HEK293 (cell line): ENCODE results near the gene ZDHHC24.
A peak's percentile ranks its signal among the peaks of the same experiment; 100 is the strongest.

ENCODE experiments used
- KLF9 ChIP-seq: fragments of 450-650 bp; formaldehyde crosslinking; IDR thresholded peaks from 2 replicates; pipeline ENCODE4 v1.5.1; 2016; ENCODE audit warnings: missing biosample characterization, missing genetic modification characterization, low read depth
- PBX3 ChIP-seq: sonication (generic); formaldehyde crosslinking; IDR thresholded peaks from 2 replicates; pipeline ENCODE4 v1.8.1; 2022; ENCODE audit warnings: mild to moderate bottlenecking, moderate library complexity, missing genetic modification reagents
- PRDM10 ChIP-seq: fragments of 450-650 bp; formaldehyde crosslinking; IDR thresholded peaks from 2 replicates; pipeline ENCODE4 v1.5.1; 2016; ENCODE audit warnings: missing biosample characterization, missing genetic modification characterization
- SCRT2 ChIP-seq: fragments of 450-650 bp; formaldehyde crosslinking; IDR thresholded peaks from 2 replicates; pipeline ENCODE4 v1.5.1; 2016; ENCODE audit warnings: missing biosample characterization, missing genetic modification characterization
- SP2 ChIP-seq: fragments of 450-650 bp; formaldehyde crosslinking; IDR thresholded peaks from 2 replicates; pipeline ENCODE4 v1.5.1; 2016; ENCODE audit warnings: missing biosample characterization, missing genetic modification characterization
- ZBTB20 ChIP-seq: fragments of 450-650 bp; formaldehyde crosslinking; IDR thresholded peaks from 2 replicates; pipeline ENCODE4 v1.5.1; 2016; ENCODE audit warnings: missing biosample characterization, missing genetic modification characterization
- ZFP41 ChIP-seq: fragments of 450-650 bp; formaldehyde crosslinking; IDR thresholded peaks from 2 replicates; pipeline ENCODE4 v1.5.1; 2016; ENCODE audit warnings: missing biosample characterization, missing genetic modification characterization, borderline replicate concordance
- ZFP69B ChIP-seq: fragments of 450-650 bp; formaldehyde crosslinking; IDR thresholded peaks from 2 replicates; pipeline ENCODE4 v1.5.1; 2016; ENCODE audit warnings: missing biosample characterization, missing genetic modification characterization
- ZIC2 ChIP-seq: fragments of 450-650 bp; formaldehyde crosslinking; IDR thresholded peaks from 2 replicates; pipeline ENCODE4 v1.5.1; 2016; ENCODE audit warnings: missing biosample characterization, missing genetic modification characterization
- ZNF202 ChIP-seq: fragments of 450-650 bp; formaldehyde crosslinking; IDR thresholded peaks from 2 replicates; pipeline ENCODE4 v1.5.1; 2016; ENCODE audit warnings: missing biosample characterization, missing genetic modification characterization, borderline replicate concordance
- ZNF214 ChIP-seq: fragments of 450-650 bp; formaldehyde crosslinking; IDR thresholded peaks from 2 replicates; pipeline ENCODE4 v1.5.1; 2017; ENCODE audit warnings: missing biosample characterization, mild to moderate bottlenecking, missing genetic modification characterization, borderline replicate concordance
- ZNF221 ChIP-seq: fragments of 450-650 bp; formaldehyde crosslinking; IDR thresholded peaks from 2 replicates; pipeline ENCODE4 v1.5.1; 2017; ENCODE audit warnings: missing biosample characterization, missing genetic modification characterization, borderline replicate concordance
- ZNF335 ChIP-seq: fragments of 450-650 bp; formaldehyde crosslinking; conservative IDR thresholded peaks from 2 replicates; pipeline ENCODE4 v1.5.1; 2016; ENCODE audit warnings: missing biosample characterization, missing genetic modification characterization
- ZNF341 ChIP-seq: fragments of 450-650 bp; formaldehyde crosslinking; IDR thresholded peaks from 2 replicates; pipeline ENCODE4; 2016; ENCODE audit warnings: low read depth, missing biosample characterization, missing genetic modification characterization
- ZNF394 ChIP-seq: fragments of 450-650 bp; formaldehyde crosslinking; IDR thresholded peaks from 2 replicates; pipeline ENCODE4 v1.5.1; 2016; ENCODE audit warnings: missing biosample characterization, missing genetic modification characterization, mild to moderate bottlenecking, moderate library complexity, borderline replicate concordance
- ZNF433 ChIP-seq: fragments of 450-650 bp; formaldehyde crosslinking; IDR thresholded peaks from 2 replicates; pipeline ENCODE4 v1.5.1; 2016; ENCODE audit warnings: missing biosample characterization, missing genetic modification characterization, low read depth
- ZNF510 ChIP-seq: fragments of 450-650 bp; formaldehyde crosslinking; IDR thresholded peaks from 2 replicates; pipeline ENCODE4 v1.5.1; 2018; ENCODE audit warnings: mild to moderate bottlenecking, missing genetic modification characterization, missing biosample characterization; ENCODE audit not compliant: insufficient replicate concordance
- ZNF548 ChIP-seq: fragments of 450-650 bp; formaldehyde crosslinking; IDR thresholded peaks from 2 replicates; pipeline ENCODE4 v1.5.1; 2016; ENCODE audit warnings: missing biosample characterization, missing genetic modification characterization
- ZNF623 ChIP-seq: fragments of 450-650 bp; formaldehyde crosslinking; IDR thresholded peaks from 2 replicates; pipeline ENCODE4 v1.5.1; 2016; ENCODE audit warnings: missing biosample characterization, missing genetic modification characterization
- ZNF777 ChIP-seq: fragments of 450-650 bp; formaldehyde crosslinking; IDR thresholded peaks from 2 replicates; pipeline ENCODE4 v1.5.1; 2017; ENCODE audit warnings: missing biosample characterization, missing genetic modification characterization, borderline replicate concordance
- ZNF785 ChIP-seq: fragments of 450-650 bp; formaldehyde crosslinking; IDR thresholded peaks from 2 replicates; pipeline ENCODE4 v1.5.1; 2016; ENCODE audit warnings: missing biosample characterization, missing genetic modification characterization
- ZSCAN16 ChIP-seq: fragments of 450-650 bp; formaldehyde crosslinking; IDR thresholded peaks from 2 replicates; pipeline ENCODE4 v1.5.1; 2016; ENCODE audit warnings: missing biosample characterization, missing genetic modification characterization
- ZXDB ChIP-seq: fragments of 450-650 bp; formaldehyde crosslinking; IDR thresholded peaks from 2 replicates; pipeline ENCODE4 v1.5.1; 2016; ENCODE audit warnings: missing biosample characterization, missing genetic modification characterization
- TF ChIP-seq, protein P1 (sequence below): fragments of 450-650 bp; formaldehyde crosslinking; IDR thresholded peaks from 2 replicates; pipeline ENCODE4 v1.5.1; 2016; ENCODE audit warnings: missing biosample characterization, missing genetic modification characterization
- TF ChIP-seq, protein P2 (sequence below): fragments of 450-650 bp; formaldehyde crosslinking; IDR thresholded peaks from 2 replicates; pipeline ENCODE4 v1.5.1; 2016; ENCODE audit warnings: missing biosample characterization, missing genetic modification characterization, borderline replicate concordance
- TF ChIP-seq, protein P3 (sequence below): fragments of 450-650 bp; formaldehyde crosslinking; IDR thresholded peaks from 2 replicates; pipeline ENCODE4 v1.5.1; 2016; ENCODE audit warnings: missing biosample characterization, missing genetic modification characterization

Gene ZDHHC24

DNA sequence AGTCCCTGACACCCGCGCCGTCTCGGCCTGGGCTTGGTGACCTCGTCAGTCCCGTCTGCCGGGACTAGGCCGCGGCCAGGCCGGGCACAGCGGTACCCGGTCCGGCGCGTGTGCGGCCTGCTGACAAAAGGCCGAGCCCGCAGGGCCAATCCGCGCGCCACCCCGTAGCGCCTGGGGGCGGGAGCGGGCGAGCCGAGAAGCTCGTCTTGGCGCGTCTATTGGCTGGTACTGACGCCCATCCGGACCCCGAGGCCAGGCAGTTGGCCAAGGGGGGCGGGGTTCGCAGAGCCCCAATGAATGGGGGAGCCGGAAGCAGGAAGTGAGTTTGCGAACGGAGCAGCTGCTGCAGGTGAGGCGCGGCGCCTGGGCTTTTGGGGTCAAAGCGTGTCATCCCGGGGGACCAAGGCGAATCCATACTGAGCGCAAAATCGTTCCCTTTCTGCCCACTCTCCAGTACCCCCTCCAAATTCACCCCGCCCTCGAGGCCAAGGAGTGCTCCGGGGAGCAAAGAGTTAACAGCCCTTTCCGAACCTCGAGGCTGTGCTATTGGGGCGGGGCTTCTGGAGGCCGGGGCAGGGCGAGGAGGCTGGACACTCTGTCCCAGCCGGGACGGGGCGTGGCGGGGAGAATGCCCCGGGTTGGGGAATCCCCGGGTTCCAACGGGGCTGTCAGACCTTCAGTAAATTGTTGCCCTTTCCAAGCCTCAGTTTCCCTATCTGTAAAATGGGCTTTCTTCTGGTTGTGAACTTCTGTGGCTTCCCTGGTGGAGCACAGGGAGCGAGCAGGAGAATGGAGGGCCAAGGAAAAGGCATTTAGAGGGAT is 65.5 kb downstream of the ZDHHC24 start, which contains the start of gene DPP3 (continued):
- peak; percentile 83 for TF ChIP-seq PRDM10
- peak; percentile 92 for TF ChIP-seq ZNF335 (tag by site-specific recombination)
- TF ChIP-seq ZFP41 (tag by site-specific recombination) = no peak
- 0 out of 2 replicates have a peak, but pooled peaks have one; percentile 48 for TF ChIP-seq ZSCAN16 (tag by site-specific recombination)
- peak; percentile 87 for TF ChIP-seq ZNF341
- TF ChIP-seq ZFP69B (tag by site-specific recombination) = no peak
- peak; percentile 79 for TF ChIP-seq KLF9 (tag by site-specific recombination)
- TF ChIP-seq ZNF221 (tag by site-specific recombination) = no peak
- peak; percentile 97 for TF ChIP-seq ZXDB
- TF ChIP-seq ZNF623 (tag by site-specific recombination) = no peak
- TF ChIP-seq, protein P1, sequence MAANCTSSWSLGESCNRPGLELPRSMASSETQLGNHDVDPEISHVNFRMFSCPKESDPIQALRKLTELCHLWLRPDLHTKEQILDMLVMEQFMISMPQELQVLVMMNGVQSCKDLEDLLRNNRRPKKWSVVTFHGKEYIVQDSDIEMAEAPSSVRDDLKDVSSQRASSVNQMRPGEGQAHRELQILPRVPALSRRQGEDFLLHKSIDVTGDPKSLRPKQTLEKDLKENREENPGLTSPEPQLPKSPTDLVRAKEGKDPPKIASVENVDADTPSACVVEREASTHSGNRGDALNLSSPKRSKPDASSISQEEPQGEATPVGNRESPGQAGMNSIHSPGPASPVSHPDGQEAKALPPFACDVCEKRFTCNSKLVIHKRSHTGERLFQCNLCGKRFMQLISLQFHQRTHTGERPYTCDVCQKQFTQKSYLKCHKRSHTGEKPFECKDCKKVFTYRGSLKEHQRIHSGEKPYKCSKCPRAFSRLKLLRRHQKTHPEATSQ (tag by site-specific recombination) = 0 out of 2 replicates have a peak, but pooled peaks have one; percentile 37
- no peak for TF ChIP-seq ZNF785 (tag by site-specific recombination)
- peak; percentile 96 for TF ChIP-seq SP2
- peak; percentile 71; the same call in 1 of the 2 replicates for TF ChIP-seq ZNF394
- TF ChIP-seq, protein P2, sequence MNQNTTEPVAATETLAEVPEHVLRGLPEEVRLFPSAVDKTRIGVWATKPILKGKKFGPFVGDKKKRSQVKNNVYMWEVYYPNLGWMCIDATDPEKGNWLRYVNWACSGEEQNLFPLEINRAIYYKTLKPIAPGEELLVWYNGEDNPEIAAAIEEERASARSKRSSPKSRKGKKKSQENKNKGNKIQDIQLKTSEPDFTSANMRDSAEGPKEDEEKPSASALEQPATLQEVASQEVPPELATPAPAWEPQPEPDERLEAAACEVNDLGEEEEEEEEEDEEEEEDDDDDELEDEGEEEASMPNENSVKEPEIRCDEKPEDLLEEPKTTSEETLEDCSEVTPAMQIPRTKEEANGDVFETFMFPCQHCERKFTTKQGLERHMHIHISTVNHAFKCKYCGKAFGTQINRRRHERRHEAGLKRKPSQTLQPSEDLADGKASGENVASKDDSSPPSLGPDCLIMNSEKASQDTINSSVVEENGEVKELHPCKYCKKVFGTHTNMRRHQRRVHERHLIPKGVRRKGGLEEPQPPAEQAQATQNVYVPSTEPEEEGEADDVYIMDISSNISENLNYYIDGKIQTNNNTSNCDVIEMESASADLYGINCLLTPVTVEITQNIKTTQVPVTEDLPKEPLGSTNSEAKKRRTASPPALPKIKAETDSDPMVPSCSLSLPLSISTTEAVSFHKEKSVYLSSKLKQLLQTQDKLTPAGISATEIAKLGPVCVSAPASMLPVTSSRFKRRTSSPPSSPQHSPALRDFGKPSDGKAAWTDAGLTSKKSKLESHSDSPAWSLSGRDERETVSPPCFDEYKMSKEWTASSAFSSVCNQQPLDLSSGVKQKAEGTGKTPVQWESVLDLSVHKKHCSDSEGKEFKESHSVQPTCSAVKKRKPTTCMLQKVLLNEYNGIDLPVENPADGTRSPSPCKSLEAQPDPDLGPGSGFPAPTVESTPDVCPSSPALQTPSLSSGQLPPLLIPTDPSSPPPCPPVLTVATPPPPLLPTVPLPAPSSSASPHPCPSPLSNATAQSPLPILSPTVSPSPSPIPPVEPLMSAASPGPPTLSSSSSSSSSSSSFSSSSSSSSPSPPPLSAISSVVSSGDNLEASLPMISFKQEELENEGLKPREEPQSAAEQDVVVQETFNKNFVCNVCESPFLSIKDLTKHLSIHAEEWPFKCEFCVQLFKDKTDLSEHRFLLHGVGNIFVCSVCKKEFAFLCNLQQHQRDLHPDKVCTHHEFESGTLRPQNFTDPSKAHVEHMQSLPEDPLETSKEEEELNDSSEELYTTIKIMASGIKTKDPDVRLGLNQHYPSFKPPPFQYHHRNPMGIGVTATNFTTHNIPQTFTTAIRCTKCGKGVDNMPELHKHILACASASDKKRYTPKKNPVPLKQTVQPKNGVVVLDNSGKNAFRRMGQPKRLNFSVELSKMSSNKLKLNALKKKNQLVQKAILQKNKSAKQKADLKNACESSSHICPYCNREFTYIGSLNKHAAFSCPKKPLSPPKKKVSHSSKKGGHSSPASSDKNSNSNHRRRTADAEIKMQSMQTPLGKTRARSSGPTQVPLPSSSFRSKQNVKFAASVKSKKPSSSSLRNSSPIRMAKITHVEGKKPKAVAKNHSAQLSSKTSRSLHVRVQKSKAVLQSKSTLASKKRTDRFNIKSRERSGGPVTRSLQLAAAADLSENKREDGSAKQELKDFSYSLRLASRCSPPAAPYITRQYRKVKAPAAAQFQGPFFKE (tag by site-specific recombination) = no peak
- peak; percentile 2; the same call in 1 of the 2 replicates for TF ChIP-seq SCRT2 (tag by site-specific recombination)
- TF ChIP-seq PBX3 (CRISPR knock-in tag) = peak; percentile 94
- TF ChIP-seq, protein P3, sequence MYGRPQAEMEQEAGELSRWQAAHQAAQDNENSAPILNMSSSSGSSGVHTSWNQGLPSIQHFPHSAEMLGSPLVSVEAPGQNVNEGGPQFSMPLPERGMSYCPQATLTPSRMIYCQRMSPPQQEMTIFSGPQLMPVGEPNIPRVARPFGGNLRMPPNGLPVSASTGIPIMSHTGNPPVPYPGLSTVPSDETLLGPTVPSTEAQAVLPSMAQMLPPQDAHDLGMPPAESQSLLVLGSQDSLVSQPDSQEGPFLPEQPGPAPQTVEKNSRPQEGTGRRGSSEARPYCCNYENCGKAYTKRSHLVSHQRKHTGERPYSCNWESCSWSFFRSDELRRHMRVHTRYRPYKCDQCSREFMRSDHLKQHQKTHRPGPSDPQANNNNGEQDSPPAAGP (tag by site-specific recombination) = no peak
- no peak for TF ChIP-seq ZNF777 (tag by site-specific recombination)
- TF ChIP-seq ZNF548 = no peak
- no peak for TF ChIP-seq ZNF202 (tag by site-specific recombination)
- no peak for TF ChIP-seq ZNF214 (tag by site-specific recombination)
- peak; percentile 68; the same call in 1 of the 2 replicates for TF ChIP-seq ZBTB20 (tag by site-specific recombination)
- TF ChIP-seq ZIC2 (tag by site-specific recombination) = peak; percentile 85
- no peak for TF ChIP-seq ZNF510 (tag by site-specific recombination)
- TF ChIP-seq ZNF433 (tag by site-specific recombination) = no peak
